Neural cell (in vitro differentiated cells): ENCODE data around the gene DIP2C. TPM values are rescaled to one million over a fixed set of nuclear protein-coding genes. Genes with fewer than 3 reads are reported as not detected.

Source experiments
- H2AFZ ChIP-seq: fragments of 200-600, 300-800 bp; sonication (generic), shearing (Covaris generic); 2 replicates; pipeline ENCODE4 v1.6.0; 2014; ENCODE audit warnings: low read depth, mild to moderate bottlenecking, antibody characterized with exemption, low read length, moderate library complexity
- H3F3A ChIP-seq: fragments of 200-600 bp; shearing (Covaris generic); 2 replicates; pipeline ENCODE4 v1.6.1; 2016; ENCODE audit warnings: mild to moderate bottlenecking, moderate library complexity, mixed read lengths, antibody characterized with exemption, low read length; ENCODE audit not compliant: insufficient read depth, poor library complexity, severe bottlenecking
- H3K27ac ChIP-seq: fragments of 200-600, 300-800 bp; sonication (generic), shearing (Covaris generic); 2 replicates; pipeline ENCODE4 v1.5.1; 2014; ENCODE audit warnings: mild to moderate bottlenecking, low read length, moderate library complexity
- H3K27me3 ChIP-seq: fragments of 300-800, 200-600 bp; sonication (generic), shearing (Covaris generic); 2 replicates; pipeline ENCODE4 v1.6.0; 2014; ENCODE audit warnings: mild to moderate bottlenecking, low read depth, low read length, moderate library complexity; ENCODE audit not compliant: insufficient read depth
- H3K36me3 ChIP-seq: fragments of 300-800, 200-600 bp; sonication (generic), shearing (Covaris generic); 2 replicates; pipeline ENCODE4 v1.5.1; 2014; ENCODE audit warnings: mild to moderate bottlenecking, antibody characterized with exemption, low read length, moderate library complexity; ENCODE audit not compliant: insufficient read depth
- H3K4me2 ChIP-seq: fragments of 300-800, 200-600 bp; sonication (generic), shearing (Covaris generic); 2 replicates; pipeline ENCODE4 v1.6.0; 2014; ENCODE audit warnings: mild to moderate bottlenecking, low read length
- H3K4me3 ChIP-seq: fragments of 300-800, 200-600 bp; sonication (generic), shearing (Covaris generic); 2 replicates; pipeline ENCODE4 v1.5.1; 2014; ENCODE audit warnings: mild to moderate bottlenecking, low read length, moderate library complexity
- H3K79me2 ChIP-seq: fragments of 200-600 bp; shearing (Covaris generic); replicated peaks from 2 replicates; pipeline ENCODE4 v1.6.0; 2014; ENCODE audit warnings: mild to moderate bottlenecking, low read length, moderate library complexity; ENCODE audit not compliant: insufficient read depth
- H3K9ac ChIP-seq: fragments of 300-800, 200-600 bp; sonication (generic), shearing (Covaris generic); 2 replicates; pipeline ENCODE4 v1.6.1; 2016; ENCODE audit warnings: mild to moderate bottlenecking, low read length, mixed read lengths
- H3K9me2 ChIP-seq: fragments of 200-600 bp; shearing (Covaris generic); 2 replicates; pipeline ENCODE4 v1.6.1; 2016; ENCODE audit warnings: mild to moderate bottlenecking, low read length, mixed read lengths; ENCODE audit not compliant: insufficient read depth
- H3K9me3 ChIP-seq: fragments of 200-600, 300-800 bp; sonication (generic), shearing (Covaris generic); 2 replicates; pipeline ENCODE4 v1.6.1; 2016; ENCODE audit warnings: mild to moderate bottlenecking, mixed run types, low read length, moderate library complexity, mixed read lengths
- H4K20me1 ChIP-seq: fragments of 200-600 bp; shearing (Covaris generic); 2 replicates; pipeline ENCODE4 v1.6.1; 2016; ENCODE audit warnings: mild to moderate bottlenecking, mixed run types; ENCODE audit not compliant: insufficient read depth
- CTCF ChIP-seq: fragments of 450-650 bp; IDR thresholded peaks from 2 replicates; pipeline ENCODE4 v1.5.1; 2014; ENCODE audit warnings: antibody characterized with exemption, mild to moderate bottlenecking, moderate library complexity; ENCODE audit not compliant: poor library complexity, severe bottlenecking
- EP300 ChIP-seq: fragments of 450-650 bp; conservative IDR thresholded peaks from 2 replicates; pipeline ENCODE4 v1.6.1; 2014; ENCODE audit warnings: antibody characterized with exemption, mild to moderate bottlenecking, moderate library complexity; ENCODE audit not compliant: poor library complexity, severe bottlenecking
- EZH2 ChIP-seq: fragments of 200-600, 300-800 bp; shearing (Covaris generic), sonication (generic); IDR thresholded peaks from 2 replicates; pipeline ENCODE4 v1.6.1; 2014; ENCODE audit warnings: antibody characterized with exemption, low read length, borderline replicate concordance, mild to moderate bottlenecking; ENCODE audit not compliant: insufficient read depth, poor library complexity, severe bottlenecking
- MXI1 ChIP-seq: fragments of 450-650 bp; conservative IDR thresholded peaks from 2 replicates; pipeline ENCODE4 v1.6.1; 2014; ENCODE audit warnings: antibody characterized with exemption, mild to moderate bottlenecking; ENCODE audit not compliant: poor library complexity, severe bottlenecking
- POLR2AphosphoS5 ChIP-seq: IDR thresholded peaks from 2 replicates; pipeline ENCODE4 v1.6.1; 2012
- RAD21 ChIP-seq: fragments of 450-650 bp; conservative IDR thresholded peaks from 2 replicates; pipeline ENCODE4 v1.6.1; 2014; ENCODE audit warnings: antibody characterized with exemption, mild to moderate bottlenecking, moderate library complexity
- SMC3 ChIP-seq: fragments of 450-650 bp; conservative IDR thresholded peaks from 2 replicates; pipeline ENCODE4 v1.6.1; 2014; ENCODE audit warnings: antibody characterized with exemption, mild to moderate bottlenecking, moderate library complexity; ENCODE audit not compliant: poor library complexity
- TAF1 ChIP-seq: IDR thresholded peaks from 2 replicates; pipeline ENCODE4 v1.6.1; 2012; ENCODE audit warnings: low read depth
- polyA plus RNA-seq: library from polyadenylated mRNA; depleted of rRNA; stranded (reverse); fragments of >200 nt; gene quantifications from 2 replicates; pipeline ENCODE4 v1.2.3, GENCODE V29; 2014
- TF ChIP-seq, protein P1 (sequence below): IDR thresholded peaks from 2 replicates; pipeline ENCODE4 v1.6.1; 2012; ENCODE audit warnings: borderline replicate concordance

Gene DIP2C
- polyA plus RNA-seq, 1 donor from 2014 or later: 24.1 TPM

GRCh38 chr10:598415-599170 is 90.9 kb downstream of the DIP2C start:
- no peaks in the 10 kb centered on the region for H3K9me3 ChIP-seq
- H3K4me3 ChIP-seq: no peak overlapping the region
- H2AFZ ChIP-seq: no peak overlapping the region
- no peaks in the 10 kb centered on the region for H3K27me3 ChIP-seq
- H3K9ac ChIP-seq: no peak overlapping the region
- H3K36me3 ChIP-seq: no peaks in the 10 kb centered on the region
- H3K9me2 ChIP-seq: no peaks in the 10 kb centered on the region
- peaks cover 11% of the 10 kb centered on the region for H4K20me1 ChIP-seq
- H3K79me2 ChIP-seq: peaks cover 95% of the 10 kb centered on the region
- no peak overlapping the region for H3K27ac ChIP-seq
- no peak overlapping the region for H3K4me2 ChIP-seq
- TF ChIP-seq RAD21 (no peak), MXI1 (no peak), SMC3 (no peak), POLR2AphosphoS5 (no peak), TAF1 (no peak), EP300 (no peak), CTCF (no peak), EZH2 (no peak)
- TF ChIP-seq, protein P1, sequence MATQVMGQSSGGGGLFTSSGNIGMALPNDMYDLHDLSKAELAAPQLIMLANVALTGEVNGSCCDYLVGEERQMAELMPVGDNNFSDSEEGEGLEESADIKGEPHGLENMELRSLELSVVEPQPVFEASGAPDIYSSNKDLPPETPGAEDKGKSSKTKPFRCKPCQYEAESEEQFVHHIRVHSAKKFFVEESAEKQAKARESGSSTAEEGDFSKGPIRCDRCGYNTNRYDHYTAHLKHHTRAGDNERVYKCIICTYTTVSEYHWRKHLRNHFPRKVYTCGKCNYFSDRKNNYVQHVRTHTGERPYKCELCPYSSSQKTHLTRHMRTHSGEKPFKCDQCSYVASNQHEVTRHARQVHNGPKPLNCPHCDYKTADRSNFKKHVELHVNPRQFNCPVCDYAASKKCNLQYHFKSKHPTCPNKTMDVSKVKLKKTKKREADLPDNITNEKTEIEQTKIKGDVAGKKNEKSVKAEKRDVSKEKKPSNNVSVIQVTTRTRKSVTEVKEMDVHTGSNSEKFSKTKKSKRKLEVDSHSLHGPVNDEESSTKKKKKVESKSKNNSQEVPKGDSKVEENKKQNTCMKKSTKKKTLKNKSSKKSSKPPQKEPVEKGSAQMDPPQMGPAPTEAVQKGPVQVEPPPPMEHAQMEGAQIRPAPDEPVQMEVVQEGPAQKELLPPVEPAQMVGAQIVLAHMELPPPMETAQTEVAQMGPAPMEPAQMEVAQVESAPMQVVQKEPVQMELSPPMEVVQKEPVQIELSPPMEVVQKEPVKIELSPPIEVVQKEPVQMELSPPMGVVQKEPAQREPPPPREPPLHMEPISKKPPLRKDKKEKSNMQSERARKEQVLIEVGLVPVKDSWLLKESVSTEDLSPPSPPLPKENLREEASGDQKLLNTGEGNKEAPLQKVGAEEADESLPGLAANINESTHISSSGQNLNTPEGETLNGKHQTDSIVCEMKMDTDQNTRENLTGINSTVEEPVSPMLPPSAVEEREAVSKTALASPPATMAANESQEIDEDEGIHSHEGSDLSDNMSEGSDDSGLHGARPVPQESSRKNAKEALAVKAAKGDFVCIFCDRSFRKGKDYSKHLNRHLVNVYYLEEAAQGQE: no peak
- H3F3A ChIP-seq: no peaks in the 10 kb centered on the region

- H3K9me2 ChIP-seq: no peaks in the 10 kb centered on the region
- no peak for TF ChIP-seq EP300
- no peak for TF ChIP-seq CTCF
- TF ChIP-seq TAF1: no peak
- TF ChIP-seq EZH2: no peak
- no peak for TF ChIP-seq RAD21
- TF ChIP-seq MXI1: no peak
- TF ChIP-seq SMC3: no peak
- TF ChIP-seq, protein P1: no peak
- no peak overlapping the region for H2AFZ ChIP-seq
- no peak overlapping the region for H3K27ac ChIP-seq
- H3K36me3 ChIP-seq: no peaks in the 10 kb centered on the region
- H3K9me3 ChIP-seq: no peaks in the 10 kb centered on the region
- no peaks in the 10 kb centered on the region for H3F3A ChIP-seq
- H3K79me2 ChIP-seq: peaks cover 90% of the 10 kb centered on the region
- peaks cover 11% of the 10 kb centered on the region for H4K20me1 ChIP-seq
- no peaks in the 10 kb centered on the region for H3K27me3 ChIP-seq
- H3K4me3 ChIP-seq: no peak overlapping the region
- H3K9ac ChIP-seq: no peak overlapping the region
- H3K4me2 ChIP-seq: no peak overlapping the region
Measured at GRCh38 chr10:597976-598375, 91.5 kb downstream of the DIP2C start.
